ENCODE measurements around the gene CDC42EP4.
"Not testable (repeated sequence)": the region's sequence is repeated elsewhere in the genome, so short reads cannot be mapped to it uniquely, and the experiment has no call there.

Gene CDC42EP4

DNA sequence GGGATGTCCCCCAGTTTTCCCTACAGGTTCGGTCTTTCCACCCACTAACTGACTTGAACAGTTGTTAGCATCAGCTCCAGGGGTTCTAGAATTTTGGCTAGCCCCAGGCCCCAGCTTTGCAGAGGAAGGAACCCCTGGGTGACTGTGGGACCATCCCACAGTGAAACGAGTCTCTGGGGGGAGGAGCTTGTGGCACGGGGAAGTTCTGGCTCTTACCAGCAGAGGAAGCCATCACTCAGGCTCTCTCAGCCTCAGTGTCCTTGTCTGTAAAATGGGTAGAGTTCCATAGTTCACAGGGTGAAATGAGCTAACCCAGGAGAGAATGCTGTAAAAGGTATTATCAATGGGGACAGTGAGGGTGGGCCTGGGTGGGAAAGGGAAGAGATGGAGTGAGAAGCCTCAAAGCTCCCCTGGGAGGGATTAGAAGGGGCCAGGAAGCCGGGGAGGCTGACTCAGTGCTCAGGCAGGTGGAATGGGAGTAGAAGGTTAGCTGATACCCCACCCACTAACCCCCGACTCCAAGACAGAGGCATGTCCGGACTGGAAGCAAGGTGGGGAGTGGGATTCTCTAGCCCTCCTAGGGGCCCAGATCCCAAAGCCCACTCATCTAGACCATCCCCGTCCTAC lies 30.9 kb upstream of the CDC42EP4 start:
- no peak for DNase-seq (ENCODE audit: low spot score)

DNA sequence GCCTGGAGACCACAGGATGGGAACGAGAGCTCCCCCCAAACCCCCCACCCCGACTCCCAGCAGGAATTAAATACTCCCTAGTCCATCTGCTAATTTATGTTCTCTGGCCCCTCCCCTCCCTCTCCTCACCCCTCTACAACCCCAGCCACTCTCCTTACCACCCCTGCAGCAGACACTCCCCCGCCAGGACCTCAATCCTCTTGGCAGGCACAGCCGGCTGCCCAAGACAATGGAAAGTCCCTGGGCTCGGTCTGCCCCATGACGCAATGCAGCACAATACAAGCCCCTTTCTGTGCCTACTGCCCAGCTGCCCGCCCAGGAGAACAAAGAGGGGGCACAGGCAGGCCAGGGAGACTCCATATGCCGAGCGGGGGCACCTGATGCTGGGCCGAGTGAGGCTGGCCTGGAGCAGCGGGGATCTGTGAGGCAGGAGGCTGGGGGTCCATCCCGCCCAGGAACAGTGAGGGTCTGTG lies 30.3 kb upstream of the CDC42EP4 start:
- no peak for DNase-seq (ENCODE audit: low spot score)

GRCh38 chr17:73341350-73342049 lies 29.7 kb upstream of the CDC42EP4 start:
- DNase-seq (ENCODE audit: low spot score): no peak

DNA sequence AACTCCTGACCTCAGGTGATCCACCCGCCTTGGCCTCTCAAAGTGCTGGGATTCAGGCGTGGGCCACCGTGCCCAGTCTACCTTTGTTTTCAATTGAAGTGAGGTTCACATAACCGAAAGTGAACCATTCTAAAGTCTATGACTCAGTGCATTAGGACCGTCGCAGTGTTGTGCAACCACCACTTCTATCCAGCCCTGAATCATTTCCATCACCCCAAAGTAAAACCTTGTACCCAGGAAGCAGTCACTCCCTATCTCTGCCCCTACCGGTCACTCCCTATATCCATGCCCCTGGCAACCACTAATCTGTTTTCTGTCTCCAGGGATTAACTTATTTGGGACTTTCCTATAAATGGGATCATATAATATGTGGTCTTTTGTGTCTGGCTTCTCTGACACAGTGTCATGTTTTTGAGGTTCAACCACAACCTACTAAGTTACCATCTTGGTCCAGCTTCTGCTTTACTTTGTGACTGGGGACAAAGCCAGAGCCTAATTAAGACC lies 28.3 kb upstream of the CDC42EP4 start:
- DNase-seq (ENCODE audit: low spot score): peak; percentile 67

DNA sequence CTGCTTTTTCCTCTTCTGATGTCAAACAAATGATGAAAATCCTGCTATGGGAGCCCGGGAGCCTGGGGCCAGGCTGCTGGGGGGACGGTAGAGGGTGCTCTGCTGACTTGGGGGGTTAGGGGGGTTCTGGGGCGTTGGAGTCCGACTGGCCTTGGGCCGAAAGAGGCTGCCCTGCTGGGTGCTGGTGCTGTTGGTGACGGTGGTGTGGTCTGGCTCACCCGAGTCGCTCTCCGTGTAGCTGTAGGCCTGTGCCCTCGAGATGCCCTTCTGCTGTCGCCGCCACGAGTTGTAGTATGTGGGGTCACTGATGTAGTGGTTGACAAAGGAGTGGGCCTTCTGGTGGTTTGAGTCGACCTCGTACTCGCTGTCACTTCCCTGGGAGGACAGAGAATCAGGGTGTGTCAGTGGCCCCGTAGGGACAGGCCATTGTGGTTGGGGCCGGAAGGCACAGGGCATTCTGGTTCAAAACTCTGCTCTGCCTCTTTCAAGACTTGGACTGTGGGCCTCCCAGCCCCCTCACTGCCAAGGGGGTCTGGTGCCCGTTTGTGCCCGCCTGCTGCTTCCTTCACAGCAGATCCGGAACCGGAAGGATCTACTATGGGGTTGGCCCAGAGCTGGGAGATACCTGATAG lies 26.9 kb upstream of the CDC42EP4 start:
- DNase-seq (ENCODE audit: low spot score): no peak

- no peak for DNase-seq (ENCODE audit: low spot score)
Measured at GRCh38 chr17:73338050-73338521, 26.3 kb upstream of the CDC42EP4 start.

- no peak for DNase-seq (ENCODE audit: low spot score)
Measured at GRCh38 chr17:73337330-73337710, 25.5 kb upstream of the CDC42EP4 start.

DNA sequence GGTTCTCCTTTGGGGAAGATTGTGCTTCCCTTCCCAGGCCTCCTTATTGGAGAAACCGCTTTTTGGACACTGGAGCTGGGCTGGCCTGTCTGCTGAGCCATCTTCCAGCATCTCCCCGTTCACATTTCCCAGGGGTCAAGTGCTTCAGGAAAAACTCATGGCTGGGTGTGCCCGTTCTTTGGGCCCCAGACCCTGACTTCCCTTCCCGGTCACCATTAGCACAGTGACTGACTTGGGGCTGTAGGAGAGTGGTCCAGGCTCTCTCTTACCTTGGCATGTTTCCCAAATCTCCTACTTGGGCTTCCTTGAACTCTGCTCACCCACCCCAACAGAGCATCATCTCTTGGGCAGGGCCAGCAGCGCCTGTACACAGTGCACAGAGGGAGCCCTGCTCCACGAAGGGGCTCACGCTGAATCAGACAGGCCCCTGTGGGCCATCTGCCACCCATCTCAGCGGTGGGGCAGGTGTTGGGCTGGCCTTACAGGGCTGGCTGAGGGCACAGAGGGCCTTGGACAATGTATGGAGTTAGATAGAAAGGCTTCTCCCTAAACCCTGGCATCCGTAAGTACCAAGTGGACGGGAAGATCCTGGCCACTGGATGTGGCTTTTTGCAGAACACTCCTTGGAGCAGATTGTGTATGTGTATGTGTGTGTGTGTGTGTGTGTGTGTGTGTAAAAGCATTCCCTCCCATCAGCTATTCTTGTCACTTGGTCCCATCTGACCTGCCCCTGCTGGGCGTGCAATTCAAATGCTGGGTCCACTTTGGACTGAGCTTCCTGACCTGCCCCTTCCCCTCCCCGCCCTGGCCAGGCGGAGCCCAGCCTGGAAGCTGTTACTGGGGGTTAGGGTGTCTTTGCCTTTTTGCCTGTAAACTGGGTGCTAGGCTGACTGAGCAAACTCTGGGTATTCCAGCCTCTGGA lies 24.9 kb upstream of the CDC42EP4 start:
- no peak for DNase-seq (ENCODE audit: low spot score)

DNA sequence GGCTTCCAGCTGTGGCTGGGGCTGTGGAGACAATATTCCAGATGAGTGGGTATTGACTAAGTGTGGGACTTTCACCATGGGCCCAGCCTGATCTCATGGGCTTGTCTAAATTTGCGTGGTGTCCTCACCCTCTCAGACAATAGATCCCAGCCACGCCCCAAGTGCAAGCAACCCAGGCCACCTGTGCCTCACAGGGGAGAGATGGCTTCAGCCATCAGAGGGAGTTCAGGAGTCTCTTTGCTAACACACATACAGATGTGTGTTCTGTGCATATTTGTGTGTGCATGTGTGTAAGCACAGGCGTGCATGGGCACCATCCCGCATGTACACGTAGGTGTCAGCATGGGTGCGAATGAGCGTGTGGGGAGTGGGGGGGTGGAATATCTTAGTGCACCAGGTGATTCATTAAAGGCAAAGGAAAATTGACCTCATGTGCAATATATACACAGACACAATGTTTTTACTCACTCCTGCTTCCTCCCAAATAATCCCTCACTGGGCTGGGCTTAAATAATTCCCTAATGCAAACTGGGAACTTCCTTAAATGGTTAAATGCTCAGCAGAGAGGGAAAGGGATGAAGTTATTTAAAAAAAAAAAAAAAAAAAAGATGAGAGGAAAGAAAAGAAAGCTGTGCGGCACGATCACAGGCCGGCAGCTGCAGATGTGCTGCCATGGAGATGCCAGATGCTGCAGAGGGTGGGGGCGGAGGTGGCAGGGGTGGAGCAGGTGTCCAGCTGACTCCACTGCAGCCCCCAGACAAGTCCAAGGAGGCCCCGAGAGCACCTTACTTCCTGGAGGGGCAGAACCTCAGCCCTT lies 24.0 kb upstream of the CDC42EP4 start:
- no peak for DNase-seq (ENCODE audit: low spot score)

GRCh38 chr17:73334771-73335513 lies 23.1 kb upstream of the CDC42EP4 start:
- DNase-seq (ENCODE audit: low spot score): no peak

GRCh38 chr17:73333445-73333844 lies 21.6 kb upstream of the CDC42EP4 start:
- not testable (repeated sequence) for DNase-seq (ENCODE audit: low spot score)

DNA sequence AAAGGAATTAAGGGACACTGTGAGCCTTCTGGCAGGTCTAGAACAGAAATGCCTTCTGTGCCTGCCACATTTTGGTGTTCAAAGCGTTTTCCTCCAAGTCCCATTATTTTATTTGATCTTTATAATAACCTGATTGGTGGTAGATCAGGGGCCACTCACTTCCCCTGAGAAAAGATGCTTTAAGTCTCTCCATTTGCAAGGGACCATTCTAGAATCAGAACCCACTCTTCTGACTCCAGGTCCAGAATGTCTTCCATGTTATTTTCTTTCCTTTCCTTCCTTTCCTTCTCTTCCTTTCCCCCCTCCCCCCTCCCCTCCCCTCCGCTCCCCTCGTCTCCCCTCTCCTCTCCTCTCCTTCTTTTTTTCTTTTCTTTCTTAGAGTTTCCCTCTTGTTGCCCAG lies 19.3 kb upstream of the CDC42EP4 start:
- DNase-seq (ENCODE audit: low spot score): no peak

DNA sequence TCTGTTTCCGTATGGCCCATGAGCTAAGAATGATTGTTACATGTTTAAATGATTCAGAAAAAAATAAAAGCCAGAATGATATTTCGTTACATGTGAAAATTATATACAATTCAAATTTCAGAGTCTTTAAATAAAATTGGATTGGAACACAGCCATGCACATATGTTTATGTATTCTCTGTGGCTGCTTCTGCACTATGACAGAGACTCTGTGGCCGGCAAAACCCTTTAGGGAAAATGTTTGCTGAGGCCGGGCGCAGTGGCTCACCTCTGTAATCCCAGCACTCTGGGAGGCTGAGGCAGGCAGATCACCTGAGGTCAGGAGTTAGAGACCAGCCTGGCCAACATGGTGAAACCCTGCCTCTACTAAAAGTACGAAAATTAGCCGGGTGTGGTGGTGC lies 15.9 kb upstream of the CDC42EP4 start:
- no peak for DNase-seq (ENCODE audit: low spot score)

GRCh38 chr17:73325527-73325842 lies 13.7 kb upstream of the CDC42EP4 start:
- no peak for DNase-seq (ENCODE audit: low spot score)

DNA sequence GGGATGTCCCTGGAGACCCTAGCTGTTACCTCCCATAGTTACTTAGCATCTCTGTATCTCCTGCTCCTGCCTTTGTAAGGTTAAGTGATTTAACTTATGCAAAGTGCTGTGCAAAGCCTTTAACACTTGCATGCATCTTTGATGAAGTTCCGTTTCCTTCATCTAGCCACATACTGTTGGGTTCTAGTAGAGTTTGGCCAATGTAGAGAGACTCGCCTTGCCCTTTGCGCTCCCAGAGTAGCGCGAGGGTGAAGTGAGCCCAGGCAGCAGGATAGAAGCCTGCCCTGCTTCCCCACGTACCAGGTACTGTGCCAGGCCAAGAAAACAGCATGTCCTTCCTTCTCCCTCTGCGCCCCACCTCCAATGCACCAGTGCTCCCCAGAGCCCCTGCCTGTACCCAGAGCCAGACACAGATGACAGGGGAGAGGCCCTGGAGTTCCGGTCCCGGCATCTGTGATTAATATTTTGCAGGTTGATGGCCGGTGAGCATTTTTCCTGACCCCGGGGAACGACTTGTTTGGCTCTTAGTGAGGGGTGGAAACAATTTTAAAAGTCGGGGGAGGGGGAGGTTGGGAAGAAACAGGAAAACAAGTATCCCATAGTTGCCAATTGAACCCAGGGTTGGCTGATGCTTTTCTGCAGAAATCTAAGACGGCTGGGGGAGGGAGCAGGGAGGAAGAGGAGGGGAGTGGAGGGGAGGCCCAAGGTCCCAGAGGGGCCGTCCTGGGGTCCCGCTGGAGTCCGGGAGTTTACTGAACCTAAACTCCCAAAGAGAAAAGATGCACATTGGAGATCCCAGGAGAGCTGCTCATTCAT lies 13.1 kb upstream of the CDC42EP4 start:
- no peak for DNase-seq (ENCODE audit: low spot score)

DNA sequence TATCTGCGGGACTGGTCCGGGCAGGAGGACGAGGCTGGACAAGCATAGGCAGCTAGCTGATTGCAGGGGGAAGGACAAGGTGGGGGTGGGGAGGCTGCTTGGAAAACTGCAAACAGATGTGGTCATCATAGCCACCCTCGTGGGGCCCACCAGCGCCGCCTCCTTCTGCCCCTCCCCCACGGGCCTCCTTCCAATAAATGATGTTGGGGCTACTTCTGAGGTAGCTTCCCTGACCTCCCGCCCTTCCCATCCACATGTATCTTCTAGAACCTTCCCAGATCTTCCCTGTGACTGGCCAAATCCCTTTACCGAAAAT lies 12.3 kb upstream of the CDC42EP4 start:
- DNase-seq (ENCODE audit: low spot score): no peak

- no peak for DNase-seq (ENCODE audit: low spot score)
Measured at GRCh38 chr17:73323409-73324159, 11.8 kb upstream of the CDC42EP4 start.

DNA sequence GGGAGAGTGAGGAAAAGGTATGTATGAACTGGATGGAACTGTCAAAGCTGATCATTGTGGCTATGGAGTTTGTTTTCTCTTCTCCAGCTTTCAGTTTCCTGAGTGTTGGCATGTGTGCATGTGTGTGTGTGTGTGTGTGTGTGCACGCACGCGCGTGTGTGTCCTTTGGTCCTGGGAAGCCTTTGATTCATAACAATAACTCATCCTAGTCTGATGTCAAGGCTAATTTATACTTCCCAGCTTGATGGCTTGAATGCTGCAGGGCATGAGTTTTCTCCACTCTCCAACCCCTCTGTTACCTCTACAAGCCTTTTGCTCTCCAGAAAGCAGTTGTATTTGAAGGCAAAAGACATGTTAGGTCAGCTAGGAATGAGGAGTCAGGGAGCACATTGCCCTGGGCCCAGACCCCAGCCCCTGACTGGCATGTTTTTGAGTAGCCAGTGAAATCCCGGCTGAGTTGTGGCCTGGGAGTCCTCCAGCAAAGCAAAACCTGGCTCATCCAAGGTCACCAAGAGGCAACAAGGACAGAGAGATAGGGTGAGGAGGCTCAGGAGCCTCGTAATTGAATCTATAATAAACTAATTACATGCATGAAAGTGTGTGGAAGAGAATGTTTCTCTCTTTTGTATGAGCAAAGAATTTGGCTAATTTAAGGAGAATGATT lies 8.9 kb upstream of the CDC42EP4 start:
- no peak for DNase-seq (ENCODE audit: low spot score)

DNA sequence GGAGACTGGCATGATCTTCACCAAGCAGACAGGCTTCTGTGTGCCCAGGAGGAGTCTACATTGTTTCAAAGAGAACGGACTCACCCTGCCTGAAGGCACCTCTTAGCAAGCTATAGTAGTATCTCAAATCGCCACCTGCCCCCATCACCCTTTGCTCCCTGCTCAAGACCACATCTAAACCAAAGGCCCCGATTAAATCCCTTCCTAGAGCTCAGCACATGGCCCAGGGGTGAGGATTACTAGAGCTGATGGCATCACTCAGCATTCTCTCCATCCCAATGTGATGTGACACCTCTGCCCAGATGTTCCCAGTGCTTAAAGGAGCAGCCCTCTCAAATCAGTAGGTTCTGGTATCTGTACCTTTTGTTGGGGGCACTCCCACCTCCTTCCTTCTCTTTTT lies 8.0 kb upstream of the CDC42EP4 start:
- no peak for DNase-seq (ENCODE audit: low spot score)
